ENCODE results near the gene HECTD3. TPM values are rescaled to one million over a fixed set of nuclear protein-coding genes. Genes with fewer than 3 reads are reported as not detected.
"Not testable (repeated sequence)": the region's sequence is repeated elsewhere in the genome, so short reads cannot be mapped to it uniquely, and the experiment has no call there.

The HECTD3 gene
- total and polyA plus RNA-seq, 3 donors from 2014 or later: 30.9 to 63.4 (median 42.6) TPM

GRCh38 chr1:45004281-45004920, 6.7 kb downstream of the HECTD3 start:
- H3K36me3 ChIP-seq (ENCODE audit: low read depth, missing control alignments): no peaks in the 10 kb centered on the region
- intact Hi-C loops (cut with DNase I; ENCODE audit: low total_unique reads): no loop called here
- peaks cover 7% of the 10 kb centered on the region for H3K4me1 ChIP-seq

DNA sequence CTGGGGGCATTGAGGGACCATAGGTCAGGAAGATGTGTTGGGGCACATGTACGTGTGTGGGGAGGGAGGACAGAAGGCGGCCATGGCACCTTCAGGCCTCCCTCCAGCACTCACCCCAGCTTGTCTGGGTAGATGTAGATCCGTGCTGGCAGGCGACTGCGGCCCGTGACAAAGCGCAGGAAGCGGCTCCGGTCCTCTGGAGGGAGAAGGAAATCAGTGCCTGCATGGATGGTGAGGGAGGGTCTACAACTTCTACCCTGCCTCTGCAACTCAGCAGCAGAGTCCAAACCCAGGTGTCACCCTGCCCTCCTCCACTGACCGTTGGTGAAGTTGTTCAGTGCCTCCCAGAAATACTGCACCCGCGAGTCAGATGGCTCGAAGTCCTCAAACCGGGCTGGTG, 7.4 kb downstream of the HECTD3 start:
- H3K36me3 ChIP-seq (ENCODE audit: low read depth, missing control alignments): no peaks in the 10 kb centered on the region
- TF ChIP-seq CTCF (IDR thresholded peaks at IDR 0.05): no peak
- no peak for TF ChIP-seq POLR2A (IDR thresholded peaks at IDR 0.05)
- intact Hi-C loops (cut with DNase I; ENCODE audit: low total_unique reads): no loop called here
- no peak for DNase-seq
- no peak overlapping the region for H3K27ac ChIP-seq
- H3K4me1 ChIP-seq: peaks cover 7% of the 10 kb centered on the region
- no peak overlapping the region for H3K4me3 ChIP-seq
- no peaks in the 10 kb centered on the region for H3K27me3 ChIP-seq
- no peaks in the 10 kb centered on the region for H3K9me3 ChIP-seq
- WGBS, 2 donors: 89 to 90% methylated on average over 11 to 14 of the region's 14 CpGs

More at GRCh38 chr1:45004281-45004920, 6.7 kb downstream of the HECTD3 start:
- no peak overlapping the region for H3K27ac ChIP-seq
- no peaks in the 10 kb centered on the region for H3K27me3 ChIP-seq
- no peak for DNase-seq
- WGBS, 2 donors: 78 to 82% methylated on average over 7 of the region's 7 CpGs
- no peaks in the 10 kb centered on the region for H3K9me3 ChIP-seq
- H3K4me3 ChIP-seq: no peak overlapping the region
- TF ChIP-seq CTCF (IDR thresholded peaks at IDR 0.05) (no peak), POLR2A (IDR thresholded peaks at IDR 0.05) (no peak)

- no peak for TF ChIP-seq CTCF (IDR thresholded peaks at IDR 0.05)
- TF ChIP-seq POLR2A (IDR thresholded peaks at IDR 0.05): no peak
- intact Hi-C loops (cut with DNase I; ENCODE audit: low total_unique reads): no loop called here
- WGBS, 2 donors: 87 to 89% methylated on average over 13 to 14 of the region's 17 CpGs
- peaks cover 7% of the 10 kb centered on the region for H3K4me1 ChIP-seq
- H3K36me3 ChIP-seq (ENCODE audit: low read depth, missing control alignments): no peaks in the 10 kb centered on the region
- H3K27ac ChIP-seq: no peak overlapping the region
- H3K9me3 ChIP-seq: no peaks in the 10 kb centered on the region
- no peaks in the 10 kb centered on the region for H3K27me3 ChIP-seq
- H3K4me3 ChIP-seq: no peak overlapping the region
- no peak for DNase-seq
Observed at GRCh38 chr1:45002650-45003645, 8.2 kb downstream of the HECTD3 start.

DNA sequence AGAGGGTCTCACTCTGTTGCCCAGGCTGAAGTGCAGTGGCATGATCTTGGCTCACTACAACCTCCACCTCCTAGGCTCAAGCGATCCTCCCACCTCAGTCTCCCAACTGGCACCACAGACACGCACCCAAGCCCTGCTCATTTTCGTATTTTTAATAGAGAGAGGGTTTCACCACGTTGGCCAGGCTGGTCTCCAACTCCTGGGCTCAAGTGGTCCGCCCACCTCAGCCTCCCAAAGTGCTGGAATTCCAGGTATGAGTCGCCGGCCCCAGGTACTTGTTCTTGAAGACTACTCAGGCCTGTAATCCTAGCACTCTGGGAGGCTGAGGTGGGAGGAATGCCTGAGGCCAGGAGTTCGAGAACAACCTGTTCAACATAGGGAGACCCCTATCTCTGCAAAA, 9.5 kb downstream of the HECTD3 start:
- H3K9me3 ChIP-seq; intact Hi-C loops (cut with DNase I; ENCODE audit: low total_unique reads); H3K27ac ChIP-seq; H3K4me1 ChIP-seq; H3K27me3 ChIP-seq; H3K4me3 ChIP-seq; DNase-seq; H3K36me3 ChIP-seq (ENCODE audit: low read depth, missing control alignments): not testable (repeated sequence)
- 85 to 95% methylated on average over 8 of the region's 8 CpGs for WGBS, 2 donors

GRCh38 chr1:45001011-45001481, 10.1 kb downstream of the HECTD3 start:
- Histone ChIP-seq H3K27ac (no peak overlapping the region), H3K9me3 (no peaks in the 10 kb centered on the region), H3K4me3 (no peak overlapping the region), H3K27me3 (no peaks in the 10 kb centered on the region), H3K36me3 (ENCODE audit: low read depth, missing control alignments) (no peaks in the 10 kb centered on the region), H3K4me1 (peaks cover 7% of the 10 kb centered on the region)
- 55 to 81% methylated on average over 7 of the region's 7 CpGs for WGBS, 2 donors
- peak; percentile 66 for DNase-seq
- TF ChIP-seq CTCF (IDR thresholded peaks at IDR 0.05) (no peak), POLR2A (IDR thresholded peaks at IDR 0.05) (no peak)
- intact Hi-C loops (cut with DNase I; ENCODE audit: low total_unique reads): no loop called here

Measured in testis (tissue), 3 donors.